UCSD-AML1 (cell line): ENCODE data around the gene SNTG2.

Source experiments
- DNase-seq: peaks from one replicate; lab custom pipeline; 2025; ENCODE audit not compliant: unreplicated experiment; lab: John Stamatoyannopoulos, UW

SNTG2 gene

DNA sequence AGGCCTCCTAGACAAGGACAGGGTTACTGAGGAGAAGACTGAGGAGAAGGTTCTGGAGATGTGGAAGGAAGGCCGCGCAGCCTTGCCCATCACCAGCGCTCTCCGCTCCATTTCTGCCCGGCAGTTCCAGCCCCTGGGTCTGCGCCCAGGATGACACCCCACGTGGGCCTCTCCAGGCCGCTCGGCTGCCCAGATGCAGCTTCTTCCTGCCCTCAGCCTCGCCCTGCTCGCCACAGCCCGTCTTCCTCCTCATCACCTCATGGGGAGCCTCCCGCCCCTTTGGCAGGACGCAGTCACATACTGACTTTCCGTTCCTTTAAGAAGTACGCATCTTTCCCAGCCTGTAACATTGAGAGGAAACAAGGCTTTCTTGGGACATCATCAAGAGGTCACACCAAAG is 37.1 kb downstream of the SNTG2 start:
- no peak for DNase-seq

DNA sequence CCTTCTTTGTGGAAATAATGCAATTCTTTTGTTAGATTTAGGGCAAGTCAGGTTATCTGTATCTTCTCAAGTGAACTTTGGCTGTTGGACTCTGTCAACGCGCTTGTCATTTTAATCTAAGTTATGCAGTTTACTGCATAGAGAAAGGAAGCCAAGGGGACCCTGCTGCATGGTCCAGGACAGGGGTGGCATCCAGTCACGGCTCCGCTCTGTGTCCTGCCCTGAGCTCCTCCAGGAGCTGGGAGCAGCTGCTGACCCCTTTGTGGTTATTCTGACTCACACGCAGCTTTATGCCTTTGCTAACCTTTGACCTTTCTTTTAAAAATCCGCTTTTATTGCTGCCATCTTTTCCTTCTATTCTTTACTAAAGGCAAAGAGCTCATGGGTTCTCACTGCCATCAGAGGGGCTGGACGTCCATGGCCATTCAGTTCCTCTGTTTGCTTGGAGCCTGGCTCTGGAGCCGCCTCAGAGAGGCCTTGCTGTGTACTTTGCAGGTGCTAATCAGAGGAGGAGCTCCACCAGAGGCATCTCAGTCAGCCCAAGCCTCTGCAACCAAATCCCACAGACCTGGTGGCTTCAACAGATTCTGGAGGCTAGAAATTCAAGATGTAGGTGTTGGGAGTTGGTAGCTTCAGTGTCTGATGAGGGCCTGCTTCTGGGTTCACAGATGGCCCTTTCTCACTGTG is 39.3 kb downstream of the SNTG2 start:
- DNase-seq: no peak

DNA sequence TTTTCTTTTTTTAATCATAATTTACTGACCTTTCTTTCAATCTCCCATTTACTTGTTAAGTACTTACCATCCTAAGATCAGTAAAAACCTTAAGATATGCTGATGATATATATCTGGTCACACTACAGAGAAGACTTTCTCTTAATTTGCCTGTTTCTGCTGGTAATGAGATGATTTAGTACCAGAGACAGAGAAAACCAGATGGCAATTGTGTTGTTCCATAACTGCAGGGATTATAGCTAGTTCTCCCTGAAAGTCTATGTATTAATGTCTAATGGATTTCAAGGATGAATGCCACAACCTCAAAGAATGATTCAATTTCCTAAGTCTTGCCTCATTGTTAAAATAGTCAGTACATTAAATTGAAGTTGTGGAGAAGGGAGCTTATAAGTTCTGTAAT is 40.3 kb downstream of the SNTG2 start:
- no peak for DNase-seq

DNA sequence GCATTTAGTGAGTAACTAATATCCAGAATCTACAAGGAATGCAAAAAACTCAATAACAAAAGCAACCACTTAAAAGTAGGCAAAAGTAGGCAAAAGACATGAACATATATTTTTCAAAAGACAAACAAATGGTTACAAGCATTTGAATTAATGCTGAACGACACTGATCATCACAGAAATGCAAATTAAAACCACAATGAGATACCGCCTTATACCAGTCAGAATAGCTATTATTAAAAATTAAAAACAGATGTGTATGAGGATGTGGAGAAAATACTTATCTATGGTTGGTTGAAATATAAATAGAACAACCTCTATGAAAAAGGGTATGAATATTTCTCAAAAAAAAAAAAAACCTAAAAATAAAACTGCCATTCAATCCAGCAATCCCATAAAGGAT is 51.7 kb downstream of the SNTG2 start:
- DNase-seq: no peak

DNA sequence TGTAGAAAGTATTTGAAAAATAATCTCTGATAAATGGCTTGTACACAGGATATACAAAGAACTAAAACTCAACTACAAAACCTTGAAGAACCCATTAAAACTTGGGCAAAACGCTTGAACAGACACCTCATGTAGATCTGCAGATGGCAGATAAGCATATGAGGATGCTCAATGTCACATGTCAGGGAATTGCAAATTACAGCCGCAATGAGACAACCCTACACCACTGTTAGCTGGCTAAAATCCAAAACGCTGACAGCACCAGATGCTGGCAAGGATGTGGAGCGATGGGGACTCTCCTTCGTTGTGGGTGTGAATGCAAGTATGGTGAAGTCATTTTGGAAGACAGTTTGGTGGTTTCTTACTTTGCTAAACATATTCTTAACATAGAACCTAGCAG is 53.7 kb downstream of the SNTG2 start:
- DNase-seq: no peak

GRCh38 chr2:1010415-1010930 is 59.8 kb downstream of the SNTG2 start:
- no peak for DNase-seq

DNA sequence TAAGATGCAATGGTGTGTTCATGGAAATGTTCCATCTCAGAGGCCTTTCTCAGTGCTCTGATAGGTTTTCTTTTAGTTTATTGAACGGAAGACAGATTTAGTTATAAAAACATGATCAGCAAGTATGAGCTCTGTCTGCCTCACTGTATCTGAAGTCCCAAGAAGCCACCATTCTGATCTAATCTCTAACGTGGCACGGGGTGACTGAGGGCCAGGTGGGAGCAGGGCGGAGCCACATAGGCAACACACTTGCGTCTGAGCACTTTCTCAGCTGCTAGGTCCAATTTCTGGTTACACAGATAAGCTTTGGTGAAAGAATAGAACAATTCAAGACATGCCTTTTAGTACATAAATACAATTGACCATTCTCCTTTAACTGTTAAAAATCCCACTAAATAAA is 60.4 kb downstream of the SNTG2 start:
- no peak for DNase-seq

GRCh38 chr2:1011985-1012384 is 61.3 kb downstream of the SNTG2 start:
- DNase-seq: no peak

GRCh38 chr2:1014802-1015201 is 64.2 kb downstream of the SNTG2 start:
- DNase-seq: no peak

DNA sequence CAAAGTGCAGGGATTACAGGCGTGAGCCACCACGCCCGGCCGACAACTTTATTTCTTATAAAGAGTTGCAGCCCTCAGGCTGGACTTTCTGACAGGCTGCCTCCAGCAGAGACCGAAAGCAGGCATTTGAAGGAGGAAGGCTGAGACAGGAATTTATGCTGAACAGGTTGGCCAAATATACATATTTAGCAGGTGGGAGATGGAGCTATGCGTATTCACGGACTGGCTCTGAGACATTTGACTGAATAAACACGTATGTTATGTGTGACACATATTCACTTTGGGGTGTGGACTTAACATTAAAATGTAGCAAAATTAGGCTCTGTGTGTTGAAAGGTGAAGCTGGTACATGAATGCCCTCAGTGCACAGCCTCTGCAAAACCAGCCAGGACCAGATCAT is 65.9 kb downstream of the SNTG2 start:
- DNase-seq: no peak

- no peak for DNase-seq
Observed at GRCh38 chr2:1017827-1018226, 67.2 kb downstream of the SNTG2 start.

- no peak for DNase-seq
Observed at GRCh38 chr2:1020206-1020605, 69.6 kb downstream of the SNTG2 start.

DNA sequence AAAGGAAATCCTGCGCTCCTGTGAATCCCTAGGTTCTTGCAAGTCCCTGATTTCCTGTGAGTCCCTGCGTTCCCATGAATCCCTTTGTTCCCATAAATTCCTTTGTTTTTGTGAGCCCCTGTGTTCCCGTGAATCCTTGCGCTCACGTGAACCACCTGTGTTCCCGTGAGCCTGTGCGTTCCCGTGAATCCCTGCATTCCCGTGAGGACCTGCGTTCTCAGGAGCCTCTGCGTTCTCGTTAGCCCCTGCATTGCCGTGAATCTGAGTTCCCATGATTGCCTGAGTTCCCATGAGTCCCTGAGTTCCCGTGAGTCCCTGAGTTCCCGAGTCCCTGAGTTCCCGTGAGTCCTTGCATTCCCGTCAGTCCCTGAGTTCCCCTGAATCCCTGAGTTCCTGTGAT is 71.5 kb downstream of the SNTG2 start:
- no peak for DNase-seq

- no peak for DNase-seq
Observed at GRCh38 chr2:1024981-1025380, 74.3 kb downstream of the SNTG2 start.

- no peak for DNase-seq
Observed at GRCh38 chr2:1026141-1026540, 75.5 kb downstream of the SNTG2 start.

GRCh38 chr2:1028831-1029230 is 78.2 kb downstream of the SNTG2 start:
- DNase-seq: no peak

- DNase-seq: no peak
Observed at GRCh38 chr2:1032030-1032429, 81.4 kb downstream of the SNTG2 start.

- no peak for DNase-seq
Observed at GRCh38 chr2:1033069-1033468, 82.4 kb downstream of the SNTG2 start.

DNA sequence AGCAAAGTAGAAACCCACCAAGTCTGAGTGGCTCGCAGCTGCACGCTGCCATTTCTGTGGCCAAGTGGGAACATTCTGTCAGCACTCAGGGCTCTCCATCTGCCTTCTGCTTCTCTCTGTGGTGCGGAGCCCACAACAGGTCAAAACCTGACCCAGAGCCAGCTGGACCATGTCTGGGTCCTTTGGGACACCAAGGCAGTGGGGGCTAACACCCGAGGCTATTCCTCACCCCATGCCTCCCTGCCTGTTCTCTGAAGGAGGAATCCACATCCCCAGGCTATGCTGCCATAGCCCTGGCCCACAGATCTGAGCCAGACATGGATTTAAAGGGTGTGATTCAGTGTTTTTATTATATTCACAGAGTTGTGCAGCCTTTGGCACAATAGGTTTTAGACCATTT is 86.4 kb downstream of the SNTG2 start:
- no peak for DNase-seq

DNA sequence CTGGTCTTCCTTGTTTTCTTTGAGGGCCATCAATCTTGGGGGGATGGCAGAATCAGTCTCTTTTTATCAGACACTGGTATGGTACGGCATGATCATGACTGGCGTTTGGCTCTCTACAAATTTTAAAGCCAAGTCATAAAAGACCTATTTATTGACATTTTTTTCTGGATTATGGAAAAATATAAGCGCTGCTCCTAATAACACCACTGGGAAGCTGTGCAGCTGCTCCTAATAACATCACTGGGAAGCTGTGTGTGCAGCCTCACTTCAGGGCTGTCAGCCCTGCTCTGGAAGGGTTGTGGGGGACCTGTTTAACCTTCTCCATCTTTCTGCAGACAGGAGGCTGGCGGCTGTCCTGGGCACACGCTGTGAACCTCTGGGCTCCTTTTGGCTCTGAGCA is 88.9 kb downstream of the SNTG2 start:
- DNase-seq: no peak

DNA sequence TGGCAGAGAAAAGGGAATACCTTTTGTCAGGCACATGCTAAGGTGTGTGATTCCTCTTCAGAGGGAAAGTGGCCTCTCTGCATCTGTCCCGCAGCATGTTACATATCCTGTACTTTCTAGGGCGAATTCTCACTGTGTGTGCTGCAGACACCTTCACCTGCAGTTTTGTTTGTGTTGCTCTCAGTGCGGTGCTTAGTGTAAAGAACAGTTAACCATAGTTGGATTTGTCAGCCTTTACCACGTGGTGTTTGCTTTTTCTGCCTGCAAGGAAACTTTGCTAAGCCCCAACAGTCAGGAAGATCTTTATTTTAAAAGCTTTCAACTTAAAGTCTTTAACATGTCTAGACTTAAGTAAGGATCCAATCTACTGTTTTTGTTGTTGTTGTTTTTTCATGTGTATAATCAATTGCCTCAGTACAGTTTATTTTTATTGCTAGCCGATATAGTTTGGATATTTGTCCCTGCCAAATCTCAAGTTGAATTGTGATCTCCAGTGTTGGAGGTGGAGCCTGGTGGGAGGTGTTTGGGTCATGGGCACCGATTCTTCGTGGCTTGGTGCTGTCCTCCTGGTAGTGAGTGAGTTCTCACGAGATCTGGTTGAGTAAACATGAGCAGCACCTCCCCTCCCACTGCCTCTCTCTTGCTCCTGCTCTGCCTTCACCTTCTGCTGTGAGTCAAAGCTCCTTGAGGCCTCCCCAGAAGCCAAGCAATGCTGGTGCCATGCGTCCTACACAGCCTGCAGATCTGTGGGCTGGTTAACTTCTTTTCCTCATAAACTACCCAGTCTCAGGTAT is 90.6 kb downstream of the SNTG2 start:
- DNase-seq: no peak

GRCh38 chr2:1045109-1045508 is 94.5 kb downstream of the SNTG2 start:
- no peak for DNase-seq

DNA sequence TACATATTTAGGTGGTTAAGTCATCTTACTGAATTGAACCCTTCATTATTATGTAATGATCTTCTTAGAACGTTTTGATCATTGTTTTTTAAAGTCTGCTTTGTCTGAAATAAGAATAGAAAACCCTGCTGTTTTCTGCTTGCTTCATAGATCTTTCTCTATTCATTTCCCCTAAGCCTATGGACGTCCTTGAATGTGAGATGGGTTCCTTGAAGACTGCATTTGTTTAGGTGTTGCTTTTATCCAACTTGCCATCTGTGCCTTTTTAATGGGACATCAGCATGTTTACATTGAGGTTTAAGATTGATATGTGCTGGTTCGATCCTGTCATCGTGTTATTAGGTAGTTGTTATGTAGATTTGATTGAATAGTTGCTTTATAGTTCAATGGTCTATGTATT is 95.4 kb downstream of the SNTG2 start:
- DNase-seq: no peak
